CD1c-positive myeloid dendritic cell (primary cell): ENCODE data around the gene TSPAN8.
"Not testable (repeated sequence)": the region's sequence is repeated elsewhere in the genome, so short reads cannot be mapped to it uniquely, and the experiment has no call there.

Experiments used
- DNase-seq: peaks from one replicate; pipeline ENCODE4 v3.0.0-alpha.2; 2016; ENCODE audit errors: extremely low spot score

TSPAN8 gene

GRCh38 chr12:71129364-71129763 is 28.4 kb downstream of the TSPAN8 start:
- DNase-seq, result no peak

GRCh38 chr12:71128191-71128788 is 29.5 kb downstream of the TSPAN8 start:
- DNase-seq, result no peak

GRCh38 chr12:71125949-71126348 is 31.9 kb downstream of the TSPAN8 start:
- no peak for DNase-seq

GRCh38 chr12:71125515-71125914 is 32.3 kb downstream of the TSPAN8 start:
- DNase-seq, result no peak

- no peak for DNase-seq
These were observed 32.9 kb downstream of the TSPAN8 start for GRCh38 chr12:71124835-71125460.

- not testable (repeated sequence) for DNase-seq
These were observed 44.7 kb downstream of the TSPAN8 start for GRCh38 chr12:71113148-71113547.

GRCh38 chr12:71109834-71110233 is 48.0 kb downstream of the TSPAN8 start:
- DNase-seq, result no peak

GRCh38 chr12:71108355-71108754 is 49.4 kb downstream of the TSPAN8 start:
- no peak for DNase-seq

- DNase-seq, result no peak
These were observed 49.9 kb downstream of the TSPAN8 start for GRCh38 chr12:71107936-71108335.

- DNase-seq, result no peak
These were observed 51.8 kb downstream of the TSPAN8 start for GRCh38 chr12:71105956-71106355.

GRCh38 chr12:71092290-71092689 is 65.5 kb downstream of the TSPAN8 start:
- DNase-seq, result no peak

GRCh38 chr12:71090971-71091370 is 66.8 kb downstream of the TSPAN8 start:
- DNase-seq, result no peak

GRCh38 chr12:71085575-71085974 is 72.2 kb downstream of the TSPAN8 start:
- DNase-seq, result no peak

GRCh38 chr12:71075743-71076142 is 82.1 kb downstream of the TSPAN8 start:
- no peak for DNase-seq
